GM21529 (cell line): ENCODE measurements around the gene INTS14.

Experiments used
- ATAC-seq: cut with Tn5 transposase; IDR thresholded peaks from one replicate; pipeline ENCODE4 v1.9.1; 2021; ENCODE audit not compliant: unreplicated experiment

INTS14 gene

GRCh38 chr15:65532738-65533051 is 78.2 kb downstream of the INTS14 start:
- no peak for ATAC-seq

GRCh38 chr15:65530318-65531111 is 80.4 kb downstream of the INTS14 start, which contains the start of gene HACD3:
HACD3 (plus strand) TSS chr15:65530463; CDS start chr15:65530632, 169 bp downstream.
- ATAC-seq: peak; percentile 76

- peak; percentile 10 for ATAC-seq
Observed at GRCh38 chr15:65529762-65530317, 81.1 kb downstream of the INTS14 start.
